GM23338 (cell line): ENCODE measurements around the gene PLXNC1. TPM values are rescaled to one million over a fixed set of nuclear protein-coding genes. Genes with fewer than 3 reads are reported as not detected.

Experiments used
- ATAC-seq: fragments of 200-7000 bp; cut with Tn5 transposase; 3 replicates; pipeline ENCODE4 v1.9.1; 2020
- DNase-seq: peaks from one replicate; pipeline ENCODE4 v3.0.0-alpha.2; 2015; ENCODE audit warnings: low spot score
- H2AFZ ChIP-seq: fragments of 200-600 bp; sonication (generic); 2 replicates; pipeline ENCODE4 v1.8.0; 2016; ENCODE audit warnings: antibody characterized with exemption, mild to moderate bottlenecking, moderate library complexity
- H3F3A ChIP-seq: fragments of 200-600 bp; sonication (generic); replicated peaks from 2 replicates; pipeline ENCODE4 v1.8.0; 2017; ENCODE audit warnings: antibody characterized with exemption, mixed run types, low read depth
- H3K27ac ChIP-seq: fragments of 200-600 bp; sonication (generic); 2 replicates; pipeline ENCODE4 v1.6.1; 2016; ENCODE audit warnings: low read depth
- H3K27me3 ChIP-seq: fragments of 200-600 bp; sonication (generic); 2 replicates; pipeline ENCODE4 v1.8.0; 2016; ENCODE audit warnings: mild to moderate bottlenecking, mixed run types, moderate library complexity; ENCODE audit not compliant: insufficient read depth
- H3K36me3 ChIP-seq: fragments of 200-600 bp; sonication (generic); 2 replicates; pipeline ENCODE4 v1.8.0; 2016; ENCODE audit warnings: mild to moderate bottlenecking; ENCODE audit not compliant: insufficient read depth
- H3K4me1 ChIP-seq: fragments of 200-600 bp; sonication (generic); 2 replicates; pipeline ENCODE4 v1.8.0; 2016; ENCODE audit warnings: mild to moderate bottlenecking, moderate library complexity; ENCODE audit not compliant: insufficient read depth
- H3K4me2 ChIP-seq: fragments of 200-600 bp; sonication (generic); 2 replicates; pipeline ENCODE4 v1.7.1; 2017; ENCODE audit warnings: mixed run types
- H3K4me3 ChIP-seq: fragments of 200-600 bp; sonication (generic); 2 replicates; pipeline ENCODE4 v1.6.1; 2016; ENCODE audit warnings: mixed run types
- H3K79me2 ChIP-seq: fragments of 200-600 bp; sonication (generic); replicated peaks from 2 replicates; pipeline ENCODE4 v1.8.0; 2017; ENCODE audit warnings: mild to moderate bottlenecking; ENCODE audit not compliant: insufficient read depth
- H3K9me2 ChIP-seq: fragments of 200-600 bp; sonication (generic); 2 replicates; pipeline ENCODE4 v1.8.0; 2017; ENCODE audit not compliant: insufficient read depth
- H4K20me1 ChIP-seq: fragments of 200-600 bp; sonication (generic); replicated peaks from 2 replicates; pipeline ENCODE4 v1.8.0; 2017; ENCODE audit warnings: mild to moderate bottlenecking; ENCODE audit not compliant: insufficient read depth
- H3K27ac Mint-ChIP-seq: 2 replicates; pipeline ENCODE4 v1.8.0; 2020; ENCODE audit warnings: inconsistent platforms, mild to moderate bottlenecking, moderate library complexity, mixed read lengths
- H3K27me3 Mint-ChIP-seq: 3 replicates; pipeline ENCODE4 v1.8.0; 2022; ENCODE audit warnings: low read depth, mild to moderate bottlenecking, moderate library complexity, mixed read lengths, inconsistent platforms; ENCODE audit not compliant: insufficient read depth, poor library complexity
- H3K36me3 Mint-ChIP-seq: 3 replicates; pipeline ENCODE4 v1.8.0; 2021; ENCODE audit warnings: low read depth, mild to moderate bottlenecking, inconsistent platforms, moderate library complexity, mixed read lengths
- H3K4me1 Mint-ChIP-seq: 3 replicates; pipeline ENCODE4 v1.8.0; 2020; ENCODE audit warnings: mild to moderate bottlenecking, inconsistent platforms, mixed read lengths
- H3K4me3 Mint-ChIP-seq: 3 replicates; pipeline ENCODE4 v1.8.0; 2021; ENCODE audit warnings: moderate library complexity, mild to moderate bottlenecking, inconsistent platforms, mixed read lengths
- H3K9me3 Mint-ChIP-seq: 3 replicates; pipeline ENCODE4 v1.8.0; 2020; ENCODE audit warnings: moderate library complexity, mild to moderate bottlenecking, inconsistent platforms, mixed read lengths
- EZH2 ChIP-seq: fragments of 200-600 bp; sonication (generic); IDR thresholded peaks from one replicate; pipeline ENCODE4 v1.8.0; 2017; ENCODE audit warnings: antibody characterized with exemption, mild to moderate bottlenecking, low read depth; ENCODE audit not compliant: unreplicated experiment
- EZH2phosphoT487 ChIP-seq: fragments of 200-600 bp; sonication (generic); IDR thresholded peaks from one replicate; pipeline ENCODE4 v1.8.1; 2018; ENCODE audit warnings: antibody characterized with exemption; ENCODE audit not compliant: unreplicated experiment
- NANOG ChIP-seq: IDR thresholded peaks from 2 replicates; pipeline ENCODE4 v1.6.1; 2016; ENCODE audit warnings: antibody characterized with exemption, borderline replicate concordance
- POLR2AphosphoS5 ChIP-seq: IDR thresholded peaks from 2 replicates; pipeline ENCODE4 v1.6.1; 2016; ENCODE audit warnings: antibody characterized with exemption, low read depth
- REST ChIP-seq: IDR thresholded peaks from one replicate; pipeline ENCODE4 v1.6.1; 2018; ENCODE audit warnings: antibody characterized with exemption; ENCODE audit not compliant: unreplicated experiment
- ZNF331 ChIP-seq: fragments of 250-450 bp; sonication (Bioruptor Pico); IDR thresholded peaks from 2 replicates; pipeline ENCODE4 v1.5.0; 2020; ENCODE audit warnings: low read depth, mild to moderate bottlenecking, moderate library complexity
- ZNF462 ChIP-seq: fragments of 250-450 bp; sonication (Bioruptor Pico); IDR thresholded peaks from 2 replicates; pipeline ENCODE4 v1.5.0; 2020; ENCODE audit warnings: mild to moderate bottlenecking, moderate library complexity
- polyA plus RNA-seq: library from polyadenylated mRNA; unstranded; fragments of >200 nt; fragmentation: Nextera tagmentation; extraction: Ambion mirVana; gene quantifications from 2 replicates; pipeline ENCODE4 v1.2.1, GENCODE V29; 2016
- total RNA-seq: library from RNA; depleted of rRNA; stranded (reverse); fragments of >200 nt; shearing (Covaris generic); gene quantifications from 2 replicates; pipeline ENCODE4 v1.2.3, GENCODE V29; 2014
- TF ChIP-seq, protein P1 (sequence below): IDR thresholded peaks from 2 replicates; pipeline ENCODE4 v1.6.1; 2016; ENCODE audit warnings: antibody characterized with exemption

PLXNC1 gene
- total and polyA plus RNA-seq, 2 experiments from 2014 or later, result 1.9 to 6.5 TPM

- H3K79me2 ChIP-seq, result no peaks in the 10 kb centered on the region
- Mint-ChIP-seq H3K36me3 (no peaks in the 10 kb centered on the region), H3K4me1 (peaks cover 10% of the 10 kb centered on the region; the same call in 2 of the 3 replicates), H3K9me3 (no peaks in the 10 kb centered on the region), H3K4me3 (no peak overlapping the region), H3K27ac (no peak overlapping the region), H3K27me3 (peaks cover 6% of the 10 kb centered on the region)
- DNase-seq (no peak), ATAC-seq (no peak)
- H4K20me1 ChIP-seq, result 0 out of 2 replicates have a peak, but pooled peaks cover 2% of the 10 kb centered on the region
- H3K4me3 ChIP-seq, result no peak overlapping the region
- H3K27ac ChIP-seq, result no peak overlapping the region
- no peaks in the 10 kb centered on the region for H3K36me3 ChIP-seq
- H2AFZ ChIP-seq, result no peak overlapping the region
- no peak overlapping the region for H3K4me2 ChIP-seq
- H3K27me3 ChIP-seq, result peaks cover 19% of the 10 kb centered on the region; the same call in 1 of the 2 replicates
- TF ChIP-seq ZNF331 (no peak), EZH2phosphoT487 (no peak), NANOG (no peak), POLR2AphosphoS5 (no peak), ZNF462 (no peak), REST (no peak), EZH2 (no peak)
- TF ChIP-seq, protein P1, sequence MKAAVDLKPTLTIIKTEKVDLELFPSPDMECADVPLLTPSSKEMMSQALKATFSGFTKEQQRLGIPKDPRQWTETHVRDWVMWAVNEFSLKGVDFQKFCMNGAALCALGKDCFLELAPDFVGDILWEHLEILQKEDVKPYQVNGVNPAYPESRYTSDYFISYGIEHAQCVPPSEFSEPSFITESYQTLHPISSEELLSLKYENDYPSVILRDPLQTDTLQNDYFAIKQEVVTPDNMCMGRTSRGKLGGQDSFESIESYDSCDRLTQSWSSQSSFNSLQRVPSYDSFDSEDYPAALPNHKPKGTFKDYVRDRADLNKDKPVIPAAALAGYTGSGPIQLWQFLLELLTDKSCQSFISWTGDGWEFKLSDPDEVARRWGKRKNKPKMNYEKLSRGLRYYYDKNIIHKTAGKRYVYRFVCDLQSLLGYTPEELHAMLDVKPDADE, result no peak
- peaks cover 15% of the 10 kb centered on the region for H3K4me1 ChIP-seq
- no peaks in the 10 kb centered on the region for H3K9me2 ChIP-seq
- H3F3A ChIP-seq, result no peaks in the 10 kb centered on the region
These were observed 35.5 kb downstream of the PLXNC1 start for GRCh38 chr12:94183708-94184379.
